Mesenchymal stem cell (in vitro differentiated cells and primary cell): Measurements from ENCODE around the gene TRIM39.

Experiments
- DNase-seq: peaks from one replicate; pipeline ENCODE4 v3.0.0-alpha.2; 2013
- H2AFZ ChIP-seq: one replicate; pipeline ENCODE4 v1.6.1; 2013; ENCODE audit warnings: low read depth, mild to moderate bottlenecking, control low read depth, inconsistent platforms, low read length, moderate library complexity
- H2AK5ac ChIP-seq: 2 replicates; pipeline ENCODE4 v1.6.1; 2013; ENCODE audit warnings: low read length, moderate library complexity, mild to moderate bottlenecking, inconsistent platforms; ENCODE audit not compliant: severe bottlenecking
- H2BK120ac ChIP-seq: one replicate; pipeline ENCODE4 v1.6.1; 2013; ENCODE audit warnings: low read depth, mild to moderate bottlenecking, inconsistent platforms, low read length, moderate library complexity
- H2BK12ac ChIP-seq, 2 experiments: one replicate each; pipeline ENCODE4 v1.6.1; 2013; ENCODE audit warnings: inconsistent platforms in 2 of 2, low read length in 2 of 2, mild to moderate bottlenecking in 2 of 2, moderate library complexity in 2 of 2, control low read depth in 1 of 2
- H2BK15ac ChIP-seq: one replicate; pipeline ENCODE4 v1.6.1; 2013; ENCODE audit warnings: mild to moderate bottlenecking, low read depth, inconsistent platforms; ENCODE audit not compliant: poor library complexity, severe bottlenecking
- H2BK5ac ChIP-seq: 2 replicates; pipeline ENCODE4 v1.6.1; 2013; ENCODE audit warnings: low read depth, mild to moderate bottlenecking, low read length, control low read depth, inconsistent platforms; ENCODE audit not compliant: poor library complexity, severe bottlenecking
- H3K14ac ChIP-seq, 2 experiments: one replicate each; pipeline ENCODE4 v1.6.1; 2013; ENCODE audit warnings: inconsistent platforms in 2 of 2, low read length in 2 of 2, control low read depth in 1 of 2, mild to moderate bottlenecking in 1 of 2, moderate library complexity in 1 of 2
- H3K18ac ChIP-seq, 2 experiments: one replicate each; pipeline ENCODE4 v1.6.1; 2013; ENCODE audit warnings: inconsistent platforms in 2 of 2, low read length in 2 of 2, control low read depth in 1 of 2, low read depth in 1 of 2, mild to moderate bottlenecking in 1 of 2
- H3K23ac ChIP-seq, 2 experiments: one replicate each; pipeline ENCODE4 v1.6.1; 2013; ENCODE audit warnings: inconsistent platforms in 2 of 2, low read length in 2 of 2, mild to moderate bottlenecking in 2 of 2, moderate library complexity in 2 of 2, control low read depth in 1 of 2
- H3K27ac ChIP-seq: 2 replicates; pipeline ENCODE4 v1.5.1; 2013; ENCODE audit warnings: mild to moderate bottlenecking, moderate library complexity, low read length, control low read depth, inconsistent platforms; ENCODE audit not compliant: poor library complexity, severe bottlenecking
- H3K27me3 ChIP-seq, 2 experiments: 2 replicates each; pipeline versions ENCODE4 v1.6.1 to v1.7.0; 2013; ENCODE audit warnings: low read length in 2 of 2, mild to moderate bottlenecking in 2 of 2, moderate library complexity in 2 of 2, control low read depth in 1 of 2, inconsistent platforms in 1 of 2; ENCODE audit not compliant: control insufficient read depth in 1 of 2, insufficient read depth in 1 of 2
- H3K36me3 ChIP-seq, 2 experiments: 2 replicates each; pipeline versions ENCODE4 v1.6.1 to v1.7.0; 2013; ENCODE audit warnings: low read length in 2 of 2, control low read depth in 1 of 2, inconsistent platforms in 1 of 2, low read depth in 1 of 2, mild to moderate bottlenecking in 1 of 2; ENCODE audit not compliant: insufficient read depth in 2 of 2, control insufficient read depth in 1 of 2
- H3K4ac ChIP-seq, 2 experiments: one replicate each; pipeline ENCODE4 v1.6.1; 2013; ENCODE audit warnings: inconsistent platforms in 2 of 2, low read length in 2 of 2, mild to moderate bottlenecking in 2 of 2, moderate library complexity in 2 of 2, control low read depth in 1 of 2, low read depth in 1 of 2
- H3K4me1 ChIP-seq: 2 replicates; pipeline ENCODE4 v1.6.1; 2013; ENCODE audit warnings: low read depth, low read length, control low read depth; ENCODE audit not compliant: control insufficient read depth, insufficient read depth
- H3K4me2 ChIP-seq: 2 replicates; pipeline ENCODE4 v1.6.1; 2013; ENCODE audit warnings: low read length, mild to moderate bottlenecking, inconsistent platforms; ENCODE audit not compliant: poor library complexity, severe bottlenecking
- H3K4me3 ChIP-seq, 2 experiments: 2 replicates each; pipeline versions ENCODE4 v1.5.1 to v1.7.0; 2013; ENCODE audit warnings: low read length in 2 of 2, mild to moderate bottlenecking in 2 of 2, control low read depth in 1 of 2, low read depth in 1 of 2; ENCODE audit not compliant: insufficient read depth in 1 of 2
- H3K79me1 ChIP-seq: replicated peaks from 2 replicates; pipeline ENCODE4 v1.6.1; 2013; ENCODE audit warnings: mild to moderate bottlenecking, control low read depth, low read length, inconsistent platforms; ENCODE audit not compliant: poor library complexity, severe bottlenecking
- H3K9ac ChIP-seq: 2 replicates; pipeline ENCODE4 v1.7.0; 2013; ENCODE audit warnings: mild to moderate bottlenecking, low read length, moderate library complexity
- H3K9me3 ChIP-seq: 2 replicates; pipeline ENCODE4 v1.7.0; 2013; ENCODE audit warnings: mild to moderate bottlenecking, low read length; ENCODE audit not compliant: control insufficient read depth
- H4K8ac ChIP-seq: one replicate; pipeline ENCODE4 v1.6.1; 2013; ENCODE audit warnings: inconsistent platforms, mild to moderate bottlenecking, low read length, moderate library complexity
- H4K91ac ChIP-seq: one replicate; pipeline ENCODE4 v1.6.1; 2013; ENCODE audit warnings: mild to moderate bottlenecking, low read length, inconsistent platforms
- WGBS: methylation state at CpG from one replicate; pipeline ENCODE4 v1.1.7; 2013; ENCODE audit warnings: mixed read lengths; 5-methylcytosine and 5-hydroxymethylcytosine counted together

TRIM39 gene

GRCh38 chr6:30360139-30360538 lies 33.4 kb downstream of the TRIM39 start:
- H3K9ac ChIP-seq = no peak overlapping the region
- 78% methylated on average over 13 of the region's 13 CpGs for WGBS
- no peak overlapping the region for H4K91ac ChIP-seq
- H4K8ac ChIP-seq = no peak overlapping the region
- H3K14ac ChIP-seq = no peak overlapping the region
- H3K23ac ChIP-seq = no peak overlapping the region
- peaks cover 4% of the 10 kb centered on the region for H3K4me1 ChIP-seq
- no peak overlapping the region for H2AFZ ChIP-seq
- peaks cover 55 to 84% of the 10 kb centered on the region in 2 experiments for H3K27me3 ChIP-seq
- no peaks in the 10 kb centered on the region for H3K36me3 ChIP-seq
- H3K27ac ChIP-seq = no peak overlapping the region
- H3K18ac ChIP-seq = no peak overlapping the region
- H3K4me2 ChIP-seq = no peak overlapping the region
- peaks cover 5% of the 10 kb centered on the region for H3K9me3 ChIP-seq
- H2AK5ac ChIP-seq = no peak overlapping the region
- H3K4ac ChIP-seq = no peak overlapping the region
- no peak overlapping the region for H3K4me3 ChIP-seq
- H3K79me1 ChIP-seq = no peaks in the 10 kb centered on the region
- H2BK120ac ChIP-seq = no peak overlapping the region
- H2BK12ac ChIP-seq = no peak overlapping the region
- no peak overlapping the region for H2BK5ac ChIP-seq
- no peak for DNase-seq
- H2BK15ac ChIP-seq = no peak overlapping the region

- Histone ChIP-seq H2BK15ac (no peak overlapping the region), H2BK120ac (no peak overlapping the region), H3K18ac (no peak overlapping the region), H3K27me3 (peaks cover 59 to 92% of the 10 kb centered on the region in 2 experiments), H4K8ac (no peak overlapping the region), H2AFZ (no peak overlapping the region), H3K4me2 (no peak overlapping the region), H4K91ac (no peak overlapping the region), H3K36me3 (no peaks in the 10 kb centered on the region), H2BK5ac (no peak overlapping the region), H3K4me1 (peaks cover 4% of the 10 kb centered on the region), H3K4ac (no peak overlapping the region), H3K23ac (no peak overlapping the region), H3K9ac (no peak overlapping the region), H3K27ac (no peak overlapping the region), H3K79me1 (no peaks in the 10 kb centered on the region), H2AK5ac (no peak overlapping the region), H3K4me3 (no peak overlapping the region), H3K14ac (no peak overlapping the region), H3K9me3 (peaks cover 5% of the 10 kb centered on the region), H2BK12ac (no peak overlapping the region)
- DNase-seq = no peak
- no CpG with 5 or more reads among the region's 2 CpGs for WGBS
Observed at GRCh38 chr6:30361661-30362060, 34.9 kb downstream of the TRIM39 start.

- 74% methylated on average over 2 of the region's 2 CpGs for WGBS
- DNase-seq = no peak
- Histone ChIP-seq H3K18ac (no peak overlapping the region), H3K9ac (no peak overlapping the region), H3K4me2 (no peak overlapping the region), H2AFZ (no peak overlapping the region), H2BK12ac (no peak overlapping the region), H3K14ac (no peak overlapping the region), H2BK5ac (no peak overlapping the region), H3K79me1 (no peaks in the 10 kb centered on the region), H3K9me3 (peaks cover 5% of the 10 kb centered on the region), H4K91ac (no peak overlapping the region), H3K27ac (no peak overlapping the region), H2AK5ac (no peak overlapping the region), H2BK15ac (no peak overlapping the region), H3K4me3 (no peak overlapping the region), H3K4me1 (no peaks in the 10 kb centered on the region), H3K27me3 (peaks cover 58 to 95% of the 10 kb centered on the region in 2 experiments), H2BK120ac (no peak overlapping the region), H3K23ac (no peak overlapping the region), H3K4ac (no peak overlapping the region), H3K36me3 (no peaks in the 10 kb centered on the region), H4K8ac (no peak overlapping the region)
Observed at GRCh38 chr6:30363459-30363858, 36.7 kb downstream of the TRIM39 start.

GRCh38 chr6:30364591-30364990 lies 37.9 kb downstream of the TRIM39 start:
- 83% methylated on average over 1 of the region's 2 CpGs for WGBS
- no peak overlapping the region for H2BK15ac ChIP-seq
- H2BK120ac ChIP-seq = no peak overlapping the region
- H3K36me3 ChIP-seq = no peaks in the 10 kb centered on the region
- no peak overlapping the region for H3K4me2 ChIP-seq
- H2BK12ac ChIP-seq = no peak overlapping the region
- H3K27ac ChIP-seq = no peak overlapping the region
- no peak overlapping the region for H3K18ac ChIP-seq
- H3K23ac ChIP-seq = no peak overlapping the region
- H3K4me1 ChIP-seq = no peaks in the 10 kb centered on the region
- H3K9ac ChIP-seq = no peak overlapping the region
- peaks cover 52 to 95% of the 10 kb centered on the region in 2 experiments for H3K27me3 ChIP-seq
- no peak overlapping the region for H3K4me3 ChIP-seq
- H2AK5ac ChIP-seq = no peak overlapping the region
- peaks cover 5% of the 10 kb centered on the region for H3K9me3 ChIP-seq
- no peak for DNase-seq
- no peaks in the 10 kb centered on the region for H3K79me1 ChIP-seq
- H4K8ac ChIP-seq = no peak overlapping the region
- H4K91ac ChIP-seq = no peak overlapping the region
- no peak overlapping the region for H3K4ac ChIP-seq
- no peak overlapping the region for H2AFZ ChIP-seq
- H3K14ac ChIP-seq = no peak overlapping the region
- H2BK5ac ChIP-seq = no peak overlapping the region
